A673 (cell line): Measurements from ENCODE around the gene ZSCAN9.

Experiments
- EZH2 ChIP-seq: fragments of 200-600 bp; sonication (generic); IDR thresholded peaks from 2 replicates; pipeline ENCODE4 v1.6.1; 2017; ENCODE audit warnings: borderline replicate concordance, low read depth, mild to moderate bottlenecking, mixed read lengths, antibody characterized with exemption, low read length; ENCODE audit not compliant: poor library complexity, severe bottlenecking
- TF ChIP-seq, protein P1 (sequence below): fragments of 300-800, 200-600 bp; sonication (generic); conservative IDR thresholded peaks from 2 replicates; pipeline ENCODE4 v1.5.1; 2017; ENCODE audit warnings: low read depth, mild to moderate bottlenecking, antibody characterized with exemption, low read length, moderate library complexity, mixed read lengths

GRCh38 chr6:28206527-28206926, 18.5 kb upstream of the ZSCAN9 start:
- TF ChIP-seq, protein P1, sequence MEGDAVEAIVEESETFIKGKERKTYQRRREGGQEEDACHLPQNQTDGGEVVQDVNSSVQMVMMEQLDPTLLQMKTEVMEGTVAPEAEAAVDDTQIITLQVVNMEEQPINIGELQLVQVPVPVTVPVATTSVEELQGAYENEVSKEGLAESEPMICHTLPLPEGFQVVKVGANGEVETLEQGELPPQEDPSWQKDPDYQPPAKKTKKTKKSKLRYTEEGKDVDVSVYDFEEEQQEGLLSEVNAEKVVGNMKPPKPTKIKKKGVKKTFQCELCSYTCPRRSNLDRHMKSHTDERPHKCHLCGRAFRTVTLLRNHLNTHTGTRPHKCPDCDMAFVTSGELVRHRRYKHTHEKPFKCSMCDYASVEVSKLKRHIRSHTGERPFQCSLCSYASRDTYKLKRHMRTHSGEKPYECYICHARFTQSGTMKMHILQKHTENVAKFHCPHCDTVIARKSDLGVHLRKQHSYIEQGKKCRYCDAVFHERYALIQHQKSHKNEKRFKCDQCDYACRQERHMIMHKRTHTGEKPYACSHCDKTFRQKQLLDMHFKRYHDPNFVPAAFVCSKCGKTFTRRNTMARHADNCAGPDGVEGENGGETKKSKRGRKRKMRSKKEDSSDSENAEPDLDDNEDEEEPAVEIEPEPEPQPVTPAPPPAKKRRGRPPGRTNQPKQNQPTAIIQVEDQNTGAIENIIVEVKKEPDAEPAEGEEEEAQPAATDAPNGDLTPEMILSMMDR: no peak
- TF ChIP-seq EZH2: no peak
